ENCODE measurements around the gene ENDOV.

Gene ENDOV

GRCh38 chr17:80414508-80414802, 512 bp upstream of the ENDOV start:
- peaks cover 0 to 11% (median 3%) of the 10 kb centered on the region in 4 experiments for H3K36me3 ChIP-seq (ENCODE audit: control insufficient read depth in 4 of 4, insufficient read depth in 4 of 4, low read length in 3 of 4)
- peak overlapping the region; percentile 83 to 94 (median 90) for H3K4me3 ChIP-seq (ENCODE audit: control insufficient read depth in 1 of 7, extremely low read depth in 1 of 7, insufficient read depth in 4 of 7, low read depth in 2 of 7, low read length in 6 of 7)
- H3K27me3 ChIP-seq (replicated peaks in 2 of 5; ENCODE audit: control insufficient read depth in 4 of 5, insufficient read depth in 5 of 5, low read length in 4 of 5), result peaks cover 0 to 25% (median 13%) of the 10 kb centered on the region in 5 experiments
- ChIA-PET CTCF (interaction anchor here (1.3 kb wide), 1 partner anchor 11 kb away, joined by 3 read pairs; no protein-coding TSS in a partner anchor), POLR2A (no interaction called here)
- under 1% methylated on average over 15 of the region's 15 CpGs for WGBS (ENCODE audit: insufficient coverage)
- no peaks in the 10 kb centered on the region for H3K9me3 ChIP-seq (ENCODE audit: control extremely low read depth in 1 of 5, control insufficient read depth in 4 of 5, insufficient read depth in 2 of 5, low read depth in 1 of 5, low read length in 4 of 5)
- H3K4me1 ChIP-seq (ENCODE audit: control extremely low read depth in 1 of 4, control insufficient read depth in 4 of 4, insufficient read depth in 4 of 4, low read length in 3 of 4), result peaks cover 0 to 23% (median 16%) of the 10 kb centered on the region in 4 experiments
- H3K27ac ChIP-seq (ENCODE audit: insufficient read depth in 1 of 2, low read depth in 1 of 2, low read length in 2 of 2, poor library complexity in 1 of 2, severe bottlenecking in 2 of 2), result peak overlapping the region in 1 of 2 experiments; percentile 87
- peak in 2 of 3 donors; percentile 25 to 26 for DNase-seq

DNA sequence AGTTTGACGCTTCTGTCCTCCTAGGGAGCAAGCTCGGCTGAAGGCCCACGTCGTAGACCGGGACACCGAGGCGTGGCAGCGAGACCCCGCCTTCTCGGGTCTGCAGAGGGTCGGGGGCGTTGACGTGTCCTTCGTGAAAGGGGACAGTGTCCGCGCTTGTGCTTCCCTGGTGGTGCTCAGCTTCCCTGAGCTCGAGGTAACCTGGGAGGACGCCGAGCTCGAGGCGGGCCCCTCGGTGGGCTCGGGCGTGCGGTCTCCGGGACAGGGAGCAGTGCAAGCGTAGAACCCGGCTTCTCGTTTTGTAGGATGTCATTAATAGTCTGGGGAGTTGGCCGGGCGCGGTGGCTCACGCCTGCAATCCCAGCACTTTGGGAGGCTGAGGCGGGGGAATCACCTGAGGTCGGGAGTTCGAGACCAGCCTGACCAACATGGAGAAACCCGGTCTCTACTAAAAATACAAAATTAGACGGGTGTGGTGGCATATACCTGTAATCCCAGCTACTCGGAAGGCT, 715 bp downstream of the ENDOV start:
- ChIA-PET CTCF (interaction anchor here (1.1 to 1.3 kb wide), 2 partner anchors 10 to 11 kb away, joined by 3 read pairs; no protein-coding TSS in a partner anchor), POLR2A (no interaction called here)
- Histone ChIP-seq H3K36me3 (ENCODE audit: control insufficient read depth in 4 of 4, insufficient read depth in 4 of 4, low read length in 3 of 4) (peaks cover 0 to 16% (median 7%) of the 10 kb centered on the region in 4 experiments), H3K27me3 (replicated peaks in 2 of 5; ENCODE audit: control insufficient read depth in 4 of 5, insufficient read depth in 5 of 5, low read length in 4 of 5) (peaks cover 0 to 24% (median 13%) of the 10 kb centered on the region in 5 experiments), H3K9me3 (ENCODE audit: control extremely low read depth in 1 of 5, control insufficient read depth in 4 of 5, insufficient read depth in 2 of 5, low read depth in 1 of 5, low read length in 4 of 5) (no peaks in the 10 kb centered on the region), H3K4me1 (ENCODE audit: control extremely low read depth in 1 of 4, control insufficient read depth in 4 of 4, insufficient read depth in 4 of 4, low read length in 3 of 4) (peaks cover 0 to 23% (median 16%) of the 10 kb centered on the region in 4 experiments), H3K4me3 (ENCODE audit: control insufficient read depth in 1 of 7, extremely low read depth in 1 of 7, insufficient read depth in 4 of 7, low read depth in 2 of 7, low read length in 6 of 7) (peak overlapping the region; percentile 83 to 94 (median 90)), H3K27ac (ENCODE audit: insufficient read depth in 1 of 2, low read depth in 1 of 2, low read length in 2 of 2, poor library complexity in 1 of 2, severe bottlenecking in 2 of 2) (peak overlapping the region; percentile 50 to 87)
- 13% methylated on average over 18 of the region's 39 CpGs for WGBS (ENCODE audit: insufficient coverage)
- no peak for DNase-seq

DNA sequence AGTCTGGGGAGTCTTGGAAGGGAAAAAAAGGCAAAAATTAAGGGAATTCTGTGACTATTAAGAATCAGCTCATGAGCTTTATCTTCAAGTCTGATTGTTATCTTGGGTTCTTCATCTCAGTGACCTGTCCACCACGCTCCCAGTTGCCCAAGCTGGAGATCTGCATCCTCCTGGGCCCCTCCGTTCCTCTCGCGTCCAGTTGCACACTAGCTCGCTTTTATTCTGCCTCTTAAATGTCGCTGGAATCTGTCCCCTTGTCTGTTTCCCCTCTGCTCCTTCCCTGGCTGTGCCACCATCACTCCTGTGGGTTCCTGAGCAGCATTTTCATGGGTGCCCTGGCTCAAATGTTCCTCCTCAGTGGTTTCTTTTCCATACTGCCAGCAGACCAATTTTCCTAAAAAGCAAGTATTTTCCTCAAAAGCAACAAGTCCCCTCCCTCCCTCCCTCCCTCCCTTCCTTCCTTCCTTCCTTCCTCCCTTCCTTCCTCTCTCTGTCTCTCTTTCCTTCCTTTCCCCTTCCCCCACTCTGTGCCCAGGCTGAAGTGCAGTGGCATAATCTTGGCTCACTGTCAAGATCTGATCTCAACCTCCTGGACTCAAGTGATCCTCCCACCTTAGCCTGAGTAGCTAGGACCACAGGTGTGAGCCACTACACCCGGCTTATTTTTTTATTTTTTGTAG, 1.4 kb downstream of the ENDOV start:
- peaks cover 0 to 16% (median 7%) of the 10 kb centered on the region in 4 experiments for H3K36me3 ChIP-seq (ENCODE audit: control insufficient read depth in 4 of 4, insufficient read depth in 4 of 4, low read length in 3 of 4)
- H3K4me3 ChIP-seq (ENCODE audit: control insufficient read depth in 1 of 7, extremely low read depth in 1 of 7, insufficient read depth in 4 of 7, low read depth in 2 of 7, low read length in 6 of 7), result peak overlapping the region in 2 of 7 experiments; percentile 89 to 93
- 82% methylated on average over 7 of the region's 7 CpGs for WGBS (ENCODE audit: insufficient coverage)
- no peak for DNase-seq
- ChIA-PET POLR2A (no interaction called here), CTCF (no interaction called here)
- H3K27ac ChIP-seq (ENCODE audit: insufficient read depth in 1 of 2, low read depth in 1 of 2, low read length in 2 of 2, poor library complexity in 1 of 2, severe bottlenecking in 2 of 2), result no peak overlapping the region
- no peaks in the 10 kb centered on the region for H3K9me3 ChIP-seq (ENCODE audit: control extremely low read depth in 1 of 5, control insufficient read depth in 4 of 5, insufficient read depth in 2 of 5, low read depth in 1 of 5, low read length in 4 of 5)
- peaks cover 0 to 22% (median 13%) of the 10 kb centered on the region in 5 experiments for H3K27me3 ChIP-seq (replicated peaks in 2 of 5; ENCODE audit: control insufficient read depth in 4 of 5, insufficient read depth in 5 of 5, low read length in 4 of 5)
- peaks cover 0 to 23% (median 16%) of the 10 kb centered on the region in 4 experiments for H3K4me1 ChIP-seq (ENCODE audit: control extremely low read depth in 1 of 4, control insufficient read depth in 4 of 4, insufficient read depth in 4 of 4, low read length in 3 of 4)

DNA sequence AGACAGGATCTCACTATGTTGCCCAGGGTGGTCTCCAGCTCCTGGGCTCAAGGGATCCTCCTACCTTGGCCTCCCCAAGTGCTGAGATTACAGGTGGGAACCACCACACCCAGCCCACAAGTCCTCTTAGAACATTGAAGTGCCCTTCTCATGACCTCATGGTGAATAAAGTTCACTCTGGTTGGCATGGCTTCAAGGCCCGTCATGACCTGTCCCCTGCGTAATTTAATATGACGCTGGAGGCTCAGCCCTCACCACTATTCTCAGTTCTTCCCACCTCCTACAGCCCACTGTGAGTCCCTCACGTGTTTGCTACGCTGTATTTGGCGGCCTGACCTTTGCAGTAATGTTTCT, 1.9 kb downstream of the ENDOV start:
- Histone ChIP-seq H3K36me3 (ENCODE audit: control insufficient read depth in 4 of 4, insufficient read depth in 4 of 4, low read length in 3 of 4) (peaks cover 0 to 16% (median 7%) of the 10 kb centered on the region in 4 experiments), H3K9me3 (ENCODE audit: control extremely low read depth in 1 of 5, control insufficient read depth in 4 of 5, insufficient read depth in 2 of 5, low read depth in 1 of 5, low read length in 4 of 5) (no peaks in the 10 kb centered on the region), H3K4me1 (ENCODE audit: control extremely low read depth in 1 of 4, control insufficient read depth in 4 of 4, insufficient read depth in 4 of 4, low read length in 3 of 4) (peaks cover 0 to 23% (median 16%) of the 10 kb centered on the region in 4 experiments), H3K4me3 (ENCODE audit: control insufficient read depth in 1 of 7, extremely low read depth in 1 of 7, insufficient read depth in 4 of 7, low read depth in 2 of 7, low read length in 6 of 7) (no peak overlapping the region), H3K27ac (ENCODE audit: insufficient read depth in 1 of 2, low read depth in 1 of 2, low read length in 2 of 2, poor library complexity in 1 of 2, severe bottlenecking in 2 of 2) (no peak overlapping the region), H3K27me3 (replicated peaks in 2 of 5; ENCODE audit: control insufficient read depth in 4 of 5, insufficient read depth in 5 of 5, low read length in 4 of 5) (peaks cover 0 to 20% (median 10%) of the 10 kb centered on the region in 5 experiments)
- ChIA-PET CTCF (no interaction called here), POLR2A (no interaction called here)
- 93% methylated on average over 4 of the region's 6 CpGs for WGBS (ENCODE audit: insufficient coverage)
- no peak for DNase-seq

GRCh38 chr17:80418589-80418988, 3.6 kb downstream of the ENDOV start:
- peaks cover 0 to 16% (median 7%) of the 10 kb centered on the region in 4 experiments for H3K36me3 ChIP-seq (ENCODE audit: control insufficient read depth in 4 of 4, insufficient read depth in 4 of 4, low read length in 3 of 4)
- H3K9me3 ChIP-seq (ENCODE audit: control extremely low read depth in 1 of 5, control insufficient read depth in 4 of 5, insufficient read depth in 2 of 5, low read depth in 1 of 5, low read length in 4 of 5), result no peaks in the 10 kb centered on the region
- no peak for DNase-seq
- peaks cover 0 to 11% (median 7%) of the 10 kb centered on the region in 5 experiments for H3K27me3 ChIP-seq (replicated peaks in 2 of 5; ENCODE audit: control insufficient read depth in 4 of 5, insufficient read depth in 5 of 5, low read length in 4 of 5)
- 95% methylated on average over 10 of the region's 11 CpGs for WGBS (ENCODE audit: insufficient coverage)
- H3K4me3 ChIP-seq (ENCODE audit: control insufficient read depth in 1 of 7, extremely low read depth in 1 of 7, insufficient read depth in 4 of 7, low read depth in 2 of 7, low read length in 6 of 7), result no peak overlapping the region
- POLR2A ChIA-PET, result no interaction called here
- CTCF ChIA-PET, result interaction anchor here (1.3 kb wide), 1 partner anchor 8 kb away, joined by 5 read pairs; no protein-coding TSS in a partner anchor
- no peak overlapping the region for H3K27ac ChIP-seq (ENCODE audit: insufficient read depth in 1 of 2, low read depth in 1 of 2, low read length in 2 of 2, poor library complexity in 1 of 2, severe bottlenecking in 2 of 2)
- peaks cover 0 to 23% (median 16%) of the 10 kb centered on the region in 4 experiments for H3K4me1 ChIP-seq (ENCODE audit: control extremely low read depth in 1 of 4, control insufficient read depth in 4 of 4, insufficient read depth in 4 of 4, low read length in 3 of 4)

GRCh38 chr17:80419255-80419654, 4.3 kb downstream of the ENDOV start:
- Histone ChIP-seq H3K4me1 (ENCODE audit: control extremely low read depth in 1 of 4, control insufficient read depth in 4 of 4, insufficient read depth in 4 of 4, low read length in 3 of 4) (peaks cover 0 to 24% (median 18%) of the 10 kb centered on the region in 4 experiments), H3K27ac (ENCODE audit: insufficient read depth in 1 of 2, low read depth in 1 of 2, low read length in 2 of 2, poor library complexity in 1 of 2, severe bottlenecking in 2 of 2) (no peak overlapping the region), H3K27me3 (replicated peaks in 2 of 5; ENCODE audit: control insufficient read depth in 4 of 5, insufficient read depth in 5 of 5, low read length in 4 of 5) (peaks cover 0 to 5% (median 1%) of the 10 kb centered on the region in 5 experiments), H3K4me3 (ENCODE audit: control insufficient read depth in 1 of 7, extremely low read depth in 1 of 7, insufficient read depth in 4 of 7, low read depth in 2 of 7, low read length in 6 of 7) (no peak overlapping the region), H3K36me3 (ENCODE audit: control insufficient read depth in 4 of 4, insufficient read depth in 4 of 4, low read length in 3 of 4) (peaks cover 0 to 16% (median 7%) of the 10 kb centered on the region in 4 experiments), H3K9me3 (ENCODE audit: control extremely low read depth in 1 of 5, control insufficient read depth in 4 of 5, insufficient read depth in 2 of 5, low read depth in 1 of 5, low read length in 4 of 5) (no peaks in the 10 kb centered on the region)
- ChIA-PET CTCF (interaction anchor here (0.7 kb wide), 1 partner anchor 159 kb away, joined by 3 read pairs; no protein-coding TSS in a partner anchor), POLR2A (no interaction called here)
- WGBS (ENCODE audit: insufficient coverage), result 100% methylated on average over 11 of the region's 11 CpGs
- no peak for DNase-seq
